ENCODE measurements around the gene NUDT9.

DNA sequence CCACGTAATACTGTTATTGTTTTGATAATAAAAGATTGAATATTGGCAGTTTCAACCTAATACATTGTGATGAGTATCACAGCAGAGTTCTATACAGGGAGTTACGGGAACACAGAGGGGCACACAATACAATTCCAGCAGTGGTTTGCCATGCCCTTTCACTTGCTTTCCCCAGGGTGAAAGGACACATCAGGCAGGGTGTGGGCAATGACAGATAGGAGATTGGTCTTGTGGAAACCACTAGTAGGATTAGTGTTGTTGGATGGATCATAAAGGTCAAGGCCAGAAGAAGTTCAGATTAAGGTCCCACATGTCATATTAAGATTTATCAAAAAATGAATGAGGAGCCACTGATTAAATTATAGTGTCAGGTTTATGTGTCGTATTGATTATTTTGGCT, 39.4 kb upstream of the NUDT9 start:
- TF ChIP-seq POLR2A (IDR thresholded peaks at IDR 0.05; ENCODE audit: low read depth, low read length), result no peak
- no peak for TF ChIP-seq POLR2AphosphoS5 (IDR thresholded peaks at IDR 0.05; ENCODE audit: low read depth, low read length)
